Spleen (tissue), 11 donors: Measurements from ENCODE around the gene MCC. TPM values are rescaled to one million over a fixed set of nuclear protein-coding genes. Genes with fewer than 3 reads are reported as not detected.

Experiments
- DNase-seq: peaks from one replicate; pipeline ENCODE4 v3.0.0-alpha.2; 2020
- H3K27ac ChIP-seq, 8 donors: fragments of 200-600 bp; sonication (generic) in 7 of 8; 1 replicate in 4 of 8; 2 replicates in 4 of 8; pipeline versions ENCODE4 v1.5.0 to v1.8.0; 2016 to 2021; ENCODE audit warnings: inconsistent platforms in 4 of 8, mild to moderate bottlenecking in 4 of 8, moderate library complexity in 1 of 8
- H3K27me3 ChIP-seq, 7 donors: fragments of 200-600 bp; sonication (generic) in 6 of 7; replicated peaks in 1 of 7; 1 replicate in 4 of 7; 2 replicates in 3 of 7; pipeline versions ENCODE4 v1.5.0 to v1.8.0; 2016 to 2021; ENCODE audit warnings: inconsistent platforms in 3 of 7, mild to moderate bottlenecking in 1 of 7
- H3K36me3 ChIP-seq, 6 donors: fragments of 200-600 bp; sonication (generic) in 5 of 6; 1 replicate in 4 of 6; 2 replicates in 2 of 6; pipeline versions ENCODE4 v1.5.0 to v1.8.0; 2016 to 2021; ENCODE audit warnings: inconsistent platforms in 2 of 6
- H3K4me1 ChIP-seq, 6 donors: fragments of 200-600 bp; sonication (generic) in 5 of 6; 1 replicate in 3 of 6; 2 replicates in 3 of 6; pipeline versions ENCODE4 v1.5.0 to v1.8.0; 2016 to 2021; ENCODE audit warnings: inconsistent platforms in 3 of 6
- H3K4me3 ChIP-seq, 8 donors: fragments of 200-600 bp; sonication (generic) in 7 of 8; 1 replicate in 4 of 8; 2 replicates in 4 of 8; pipeline versions ENCODE4 v1.5.0 to v1.8.0; 2016 to 2021; ENCODE audit warnings: inconsistent platforms in 4 of 8, mild to moderate bottlenecking in 4 of 8, moderate library complexity in 2 of 8
- H3K9me3 ChIP-seq, 8 donors: fragments of 200-600 bp; sonication (generic) in 7 of 8; 1 replicate in 4 of 8; 2 replicates in 4 of 8; pipeline versions ENCODE4 v1.5.0 to v1.8.0; 2016 to 2021; ENCODE audit warnings: inconsistent platforms in 4 of 8
- POLR2A ChIP-seq, 3 donors: fragments of 450-650 bp; IDR thresholded peaks; one replicate each; pipeline ENCODE4 v1.5.1; 2017; ENCODE audit warnings: antibody characterized with exemption in 3 of 3, mild to moderate bottlenecking in 1 of 3
- POLR2AphosphoS5 ChIP-seq, 3 donors: sonication (generic); formaldehyde crosslinking; IDR thresholded peaks; one replicate each; pipeline ENCODE4 v1.5.1; 2017; ENCODE audit warnings: antibody characterized with exemption in 3 of 3
- WGBS, 5 donors: extraction: QIAGEN DNeasy Blood & Tissue Kit in 3 of 5; methylation state at CpG; one replicate each; pipeline versions ENCODE4 v1.1.5 to v1.1.7; 2013 to 2018; 5-methylcytosine and 5-hydroxymethylcytosine counted together
- intact Hi-C: fragments of 100-400 bp; cut with DNase I; formaldehyde crosslinking; loops from one replicate; pipeline ENCODE4 v1.15.0; 2023; ENCODE audit warnings: low total_unique reads
- polyA plus RNA-seq, 3 donors: library from polyadenylated mRNA; stranded (reverse); fragments of 200-250 nt; gene quantifications; one replicate each; pipeline ENCODE4 v1.2.1, GENCODE V29; 2013
- total RNA-seq, 7 donors: library from RNA; depleted of rRNA in 3 of 7; stranded (reverse); fragments of >200 nt in 3 of 7; fragmentation: NEBNext Ultra II Directional in 4 of 7; extraction: Animal tissue kit (Norgen Biotek cat#: 25700) in 4 of 7; gene quantifications; one replicate each; pipeline versions ENCODE4 v1.1.0 to v1.2.1, GENCODE V29; 2016 to 2021
- TF ChIP-seq, protein P1 (sequence below), 11 experiments: fragments of 200-600 bp in 7 of 11; fragments of 450-650 bp in 4 of 11; sonication (generic) in 4 of 11; IDR thresholded peaks in 8 of 11; conservative IDR thresholded peaks in 3 of 11; 1 replicate in 7 of 11; 2 replicates in 4 of 11; pipeline versions ENCODE4 v1.4.0 to v1.8.0; 2016 to 2021; ENCODE audit warnings: antibody characterized with exemption in 11 of 11, inconsistent platforms in 4 of 11, mild to moderate bottlenecking in 1 of 11
- donor health status: healthy with polysubstance abuse.
- donor health status: DM: no; HTN: no; CAD: no; lungs with moderate emphysema.
- donor health status: DM: no; HTN: no; CAD: no.
- donor health status: Bipolar disorder and iron deficiency.
- donor health status: healthy.
- donor health status: DM: no; HTN: no; CAD: no.
- donor health status: DM: yes; HTN: yes; CAD: no.

Gene MCC
- total and polyA plus RNA-seq, 10 donors: 1.3 to 32.8 (median 15.8) TPM

DNA sequence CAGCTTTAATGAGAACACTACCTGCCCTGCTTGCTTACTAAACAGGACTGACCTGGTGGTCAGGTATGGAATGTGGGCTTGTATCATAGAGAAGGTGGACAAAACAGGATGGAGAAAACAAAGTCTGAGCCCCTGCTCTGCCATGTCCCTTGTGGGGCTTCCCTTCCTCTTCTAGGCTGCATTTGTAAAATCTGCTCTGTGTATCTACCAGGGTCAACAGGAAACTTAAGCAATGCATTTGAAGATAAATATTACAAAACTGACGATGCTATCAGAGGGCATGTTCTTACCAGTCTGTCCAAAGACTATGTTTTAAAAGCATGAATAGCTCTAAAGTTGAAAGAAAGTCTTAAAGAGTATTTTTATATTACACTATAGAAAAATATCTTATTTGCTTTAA, 282.9 kb downstream of the MCC start:
- Histone ChIP-seq H3K27ac (no peak overlapping the region), H3K4me1 (peaks cover 0 to 12% (median 4%) of the 10 kb centered on the region in 6 donors), H3K36me3 (no peaks in the 10 kb centered on the region), H3K27me3 (no peaks in the 10 kb centered on the region), H3K4me3 (no peak overlapping the region), H3K9me3 (no peaks in the 10 kb centered on the region)
- 30 to 63% (median 47%) methylated on average over 1 of the region's 1 CpG for WGBS, 5 donors
- no peak for DNase-seq
- TF ChIP-seq, protein P1, sequence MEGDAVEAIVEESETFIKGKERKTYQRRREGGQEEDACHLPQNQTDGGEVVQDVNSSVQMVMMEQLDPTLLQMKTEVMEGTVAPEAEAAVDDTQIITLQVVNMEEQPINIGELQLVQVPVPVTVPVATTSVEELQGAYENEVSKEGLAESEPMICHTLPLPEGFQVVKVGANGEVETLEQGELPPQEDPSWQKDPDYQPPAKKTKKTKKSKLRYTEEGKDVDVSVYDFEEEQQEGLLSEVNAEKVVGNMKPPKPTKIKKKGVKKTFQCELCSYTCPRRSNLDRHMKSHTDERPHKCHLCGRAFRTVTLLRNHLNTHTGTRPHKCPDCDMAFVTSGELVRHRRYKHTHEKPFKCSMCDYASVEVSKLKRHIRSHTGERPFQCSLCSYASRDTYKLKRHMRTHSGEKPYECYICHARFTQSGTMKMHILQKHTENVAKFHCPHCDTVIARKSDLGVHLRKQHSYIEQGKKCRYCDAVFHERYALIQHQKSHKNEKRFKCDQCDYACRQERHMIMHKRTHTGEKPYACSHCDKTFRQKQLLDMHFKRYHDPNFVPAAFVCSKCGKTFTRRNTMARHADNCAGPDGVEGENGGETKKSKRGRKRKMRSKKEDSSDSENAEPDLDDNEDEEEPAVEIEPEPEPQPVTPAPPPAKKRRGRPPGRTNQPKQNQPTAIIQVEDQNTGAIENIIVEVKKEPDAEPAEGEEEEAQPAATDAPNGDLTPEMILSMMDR (IDR thresholded peaks at IDR 0.05 in 8 of 11, conservative IDR thresholded peaks at IDR 0.05 in 3 of 11): no peak
- TF ChIP-seq POLR2A (IDR thresholded peaks at IDR 0.05): no peak
- no peak for TF ChIP-seq POLR2AphosphoS5 (IDR thresholded peaks at IDR 0.05)
- intact Hi-C loops: no loop called here

DNA sequence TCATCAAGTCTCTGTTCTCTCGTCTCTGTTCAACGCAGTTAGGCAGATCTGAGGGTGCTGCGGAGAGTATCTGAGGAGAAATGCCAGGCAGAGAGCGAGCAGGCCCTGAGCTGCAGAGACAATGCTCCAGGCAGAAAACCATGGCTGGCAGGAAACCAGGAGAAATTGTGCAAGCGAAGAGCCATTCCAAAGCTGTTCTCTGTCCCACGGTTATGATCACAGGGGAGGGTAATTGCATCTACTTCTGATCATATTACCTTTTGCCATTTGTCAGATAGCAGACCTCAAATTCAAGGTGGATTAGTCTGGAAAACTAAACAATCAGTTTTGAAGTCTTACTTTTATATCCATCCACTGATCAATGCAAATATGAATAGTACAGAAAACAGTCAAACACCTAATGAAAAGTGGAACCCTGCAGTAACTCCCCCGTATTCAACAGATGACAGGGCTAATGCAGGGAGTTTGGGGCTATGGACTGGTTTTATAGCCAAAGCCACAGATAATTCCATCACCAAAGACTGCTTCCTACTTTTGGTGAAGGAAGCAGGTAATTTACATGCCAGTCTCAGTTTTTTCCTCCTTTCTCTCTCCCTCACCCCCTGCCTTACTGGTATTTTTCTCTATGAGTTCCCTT, 283.6 kb downstream of the MCC start:
- Histone ChIP-seq H3K36me3 (no peaks in the 10 kb centered on the region), H3K4me3 (no peak overlapping the region), H3K27me3 (no peaks in the 10 kb centered on the region), H3K9me3 (no peaks in the 10 kb centered on the region), H3K4me1 (peaks cover 0 to 12% (median 4%) of the 10 kb centered on the region in 6 donors), H3K27ac (no peak overlapping the region)
- 83 to 91% (median 87%) methylated on average over 7 of the region's 7 CpGs for WGBS, 5 donors
- intact Hi-C loops: no loop called here
- DNase-seq: no peak
- TF ChIP-seq, protein P1 (IDR thresholded peaks at IDR 0.05 in 8 of 11, conservative IDR thresholded peaks at IDR 0.05 in 3 of 11): no peak
- TF ChIP-seq POLR2AphosphoS5 (IDR thresholded peaks at IDR 0.05) (no peak), POLR2A (IDR thresholded peaks at IDR 0.05) (no peak)

DNA sequence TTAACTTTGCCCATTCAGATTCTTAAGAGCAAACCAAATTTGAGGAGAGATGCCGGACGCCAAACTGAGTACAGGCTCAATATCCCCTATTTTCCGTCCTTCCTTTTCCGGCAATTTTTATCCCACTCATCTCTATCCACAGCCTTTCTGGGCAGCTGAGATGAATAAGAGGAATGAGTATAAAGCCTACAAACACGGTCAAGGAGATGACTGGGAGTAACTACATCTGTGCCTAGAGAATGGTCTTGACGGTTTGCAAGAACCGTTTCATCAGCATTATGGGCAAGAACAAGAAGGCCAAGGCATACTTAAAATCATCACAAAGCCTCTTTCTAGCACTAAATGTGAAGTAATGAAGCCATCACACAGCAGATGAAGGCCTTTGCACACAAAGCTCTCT, 284.3 kb downstream of the MCC start:
- Histone ChIP-seq H3K4me1 (peaks cover 0 to 12% (median 4%) of the 10 kb centered on the region in 6 donors), H3K4me3 (no peak overlapping the region), H3K9me3 (no peaks in the 10 kb centered on the region), H3K27me3 (no peaks in the 10 kb centered on the region), H3K36me3 (no peaks in the 10 kb centered on the region), H3K27ac (no peak overlapping the region)
- 88 to 97% (median 94%) methylated on average over 7 of the region's 7 CpGs for WGBS, 5 donors
- DNase-seq: no peak
- TF ChIP-seq POLR2A (IDR thresholded peaks at IDR 0.05) (no peak), POLR2AphosphoS5 (IDR thresholded peaks at IDR 0.05) (no peak)
- TF ChIP-seq, protein P1 (IDR thresholded peaks at IDR 0.05 in 8 of 11, conservative IDR thresholded peaks at IDR 0.05 in 3 of 11): no peak
- intact Hi-C loops: no loop called here

DNA sequence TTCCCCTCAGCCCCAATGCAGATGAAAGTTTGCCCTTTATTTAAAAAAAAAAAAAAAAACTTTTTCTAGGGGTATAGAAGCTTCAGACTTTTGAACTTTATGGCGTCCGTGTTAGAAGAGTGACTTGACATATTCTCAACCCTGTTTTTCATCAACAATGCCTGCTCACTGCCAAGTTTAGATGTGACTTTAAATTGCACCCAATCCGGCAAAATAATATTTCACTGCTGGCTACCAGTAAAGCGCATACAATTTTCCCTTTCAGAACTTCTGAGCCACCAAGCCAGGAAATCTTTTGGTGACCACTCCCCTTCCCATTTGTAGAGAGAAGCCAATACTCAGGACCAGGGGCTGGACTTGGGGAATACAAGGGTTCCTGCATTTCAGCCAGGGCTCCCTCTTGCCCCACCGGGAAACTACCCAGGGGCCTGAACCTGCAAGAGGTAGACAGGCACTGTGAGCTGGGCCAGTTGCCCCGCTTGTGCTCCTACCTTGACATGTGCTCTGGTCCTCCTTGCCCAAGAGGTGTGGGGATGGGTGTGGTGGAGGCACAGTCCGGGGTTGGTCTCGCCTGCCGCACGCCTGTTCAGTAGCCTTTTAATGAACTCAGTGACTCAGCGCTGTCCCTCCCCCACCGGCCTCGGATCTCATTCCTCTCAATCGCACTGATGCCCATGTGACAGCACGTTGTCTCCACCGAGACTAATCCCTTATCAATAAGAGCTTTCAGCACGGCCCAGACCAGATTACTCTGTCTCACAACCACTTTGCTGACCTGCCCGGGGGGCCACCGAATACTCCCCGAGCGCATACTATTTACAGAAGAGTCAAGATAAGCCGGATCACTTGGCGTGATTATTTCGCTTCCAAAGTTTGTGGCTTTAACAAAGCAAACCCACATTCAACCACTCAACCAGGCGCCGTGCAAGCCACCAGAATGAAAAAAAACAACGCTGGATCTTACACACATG, 285.2 kb downstream of the MCC start:
- DNase-seq: no peak
- no peaks in the 10 kb centered on the region for H3K36me3 ChIP-seq
- no peaks in the 10 kb centered on the region for H3K27me3 ChIP-seq
- H3K9me3 ChIP-seq: no peaks in the 10 kb centered on the region
- TF ChIP-seq POLR2A (IDR thresholded peaks at IDR 0.05) (no peak), POLR2AphosphoS5 (IDR thresholded peaks at IDR 0.05) (no peak)
- TF ChIP-seq, protein P1 (IDR thresholded peaks at IDR 0.05 in 8 of 11, conservative IDR thresholded peaks at IDR 0.05 in 3 of 11): no peak
- WGBS, 5 donors: 90 to 95% (median 91%) methylated on average over 26 to 27 of the region's 27 CpGs
- intact Hi-C loops: no loop called here
- H3K27ac ChIP-seq: no peak overlapping the region
- H3K4me1 ChIP-seq: peaks cover 0 to 12% (median 4%) of the 10 kb centered on the region in 6 donors
- H3K4me3 ChIP-seq: no peak overlapping the region
